BE2C (cell line): ENCODE data around the gene PLEKHA1.

Source experiments
- DNase-seq: peaks from one replicate; pipeline ENCODE4 v3.0.0-alpha.2; 2020
- H3K27me3 ChIP-seq: fragments of 250-450 bp; sonication (Bioruptor Pico); 2 replicates; pipeline ENCODE4 v1.5.1; 2020; ENCODE audit warnings: mild to moderate bottlenecking
- H3K36me3 ChIP-seq: fragments of 250-450 bp; sonication (Bioruptor Pico); 2 replicates; pipeline ENCODE4 v1.5.1; 2020; ENCODE audit warnings: mild to moderate bottlenecking
- H3K4me1 ChIP-seq: fragments of 250-450 bp; sonication (Bioruptor Pico); 2 replicates; pipeline ENCODE4 v1.5.1; 2020
- H3K4me3 ChIP-seq: 2 replicates; pipeline ENCODE4 v1.5.1; 2011; ENCODE audit warnings: low read depth, low read length
- H3K9me3 ChIP-seq: fragments of 250-450 bp; sonication (Bioruptor Pico); 2 replicates; pipeline ENCODE4 v1.5.1; 2020
- TF ChIP-seq, protein P1 (sequence below): IDR thresholded peaks from 2 replicates; pipeline ENCODE4 v1.5.1; 2012; ENCODE audit warnings: mild to moderate bottlenecking, low read depth, low read length

PLEKHA1 gene

GRCh38 chr10:122419876-122420623 lies 45.5 kb downstream of the PLEKHA1 start:
- no peak for DNase-seq
- H3K27me3 ChIP-seq = no peaks in the 10 kb centered on the region
- H3K4me3 ChIP-seq = no peak overlapping the region
- TF ChIP-seq, protein P1, sequence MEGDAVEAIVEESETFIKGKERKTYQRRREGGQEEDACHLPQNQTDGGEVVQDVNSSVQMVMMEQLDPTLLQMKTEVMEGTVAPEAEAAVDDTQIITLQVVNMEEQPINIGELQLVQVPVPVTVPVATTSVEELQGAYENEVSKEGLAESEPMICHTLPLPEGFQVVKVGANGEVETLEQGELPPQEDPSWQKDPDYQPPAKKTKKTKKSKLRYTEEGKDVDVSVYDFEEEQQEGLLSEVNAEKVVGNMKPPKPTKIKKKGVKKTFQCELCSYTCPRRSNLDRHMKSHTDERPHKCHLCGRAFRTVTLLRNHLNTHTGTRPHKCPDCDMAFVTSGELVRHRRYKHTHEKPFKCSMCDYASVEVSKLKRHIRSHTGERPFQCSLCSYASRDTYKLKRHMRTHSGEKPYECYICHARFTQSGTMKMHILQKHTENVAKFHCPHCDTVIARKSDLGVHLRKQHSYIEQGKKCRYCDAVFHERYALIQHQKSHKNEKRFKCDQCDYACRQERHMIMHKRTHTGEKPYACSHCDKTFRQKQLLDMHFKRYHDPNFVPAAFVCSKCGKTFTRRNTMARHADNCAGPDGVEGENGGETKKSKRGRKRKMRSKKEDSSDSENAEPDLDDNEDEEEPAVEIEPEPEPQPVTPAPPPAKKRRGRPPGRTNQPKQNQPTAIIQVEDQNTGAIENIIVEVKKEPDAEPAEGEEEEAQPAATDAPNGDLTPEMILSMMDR = no peak
- H3K9me3 ChIP-seq = no peaks in the 10 kb centered on the region
- H3K36me3 ChIP-seq = no peaks in the 10 kb centered on the region
- no peaks in the 10 kb centered on the region for H3K4me1 ChIP-seq

GRCh38 chr10:122420624-122421007 lies 46.1 kb downstream of the PLEKHA1 start:
- DNase-seq = no peak
- H3K36me3 ChIP-seq = no peaks in the 10 kb centered on the region
- TF ChIP-seq, protein P1 = no peak
- no peaks in the 10 kb centered on the region for H3K4me1 ChIP-seq
- H3K9me3 ChIP-seq = no peaks in the 10 kb centered on the region
- H3K4me3 ChIP-seq = no peak overlapping the region
- no peaks in the 10 kb centered on the region for H3K27me3 ChIP-seq

DNA sequence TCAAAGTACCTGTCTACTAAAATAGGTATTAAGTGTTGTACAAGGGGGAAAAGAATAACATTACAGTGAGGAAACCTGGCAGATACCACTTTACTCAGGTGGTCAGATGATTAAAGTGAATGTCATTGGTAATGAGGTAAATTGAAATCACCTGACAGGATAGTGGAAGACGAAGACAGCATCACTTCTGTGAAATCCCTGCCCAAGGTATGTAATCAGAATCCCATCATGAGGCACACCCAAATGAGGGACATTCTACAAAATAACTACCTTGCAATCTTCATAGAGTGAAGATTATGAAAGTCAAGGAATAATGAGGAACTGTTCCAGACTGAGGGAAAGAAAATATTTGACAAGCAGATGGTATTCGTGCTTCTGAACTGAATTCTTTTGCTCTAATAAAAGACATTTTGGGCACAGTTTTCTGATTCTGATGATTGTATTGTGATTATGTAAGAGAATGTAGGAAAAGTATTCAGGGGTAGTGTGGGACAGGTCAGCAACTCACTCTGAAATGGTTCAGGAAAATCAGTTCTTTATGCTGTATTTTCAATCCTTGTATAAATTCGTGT lies 46.6 kb downstream of the PLEKHA1 start:
- DNase-seq = no peak
- H3K36me3 ChIP-seq = no peaks in the 10 kb centered on the region
- H3K27me3 ChIP-seq = no peaks in the 10 kb centered on the region
- H3K9me3 ChIP-seq = no peaks in the 10 kb centered on the region
- H3K4me3 ChIP-seq = no peak overlapping the region
- no peaks in the 10 kb centered on the region for H3K4me1 ChIP-seq
- TF ChIP-seq, protein P1 = no peak

DNA sequence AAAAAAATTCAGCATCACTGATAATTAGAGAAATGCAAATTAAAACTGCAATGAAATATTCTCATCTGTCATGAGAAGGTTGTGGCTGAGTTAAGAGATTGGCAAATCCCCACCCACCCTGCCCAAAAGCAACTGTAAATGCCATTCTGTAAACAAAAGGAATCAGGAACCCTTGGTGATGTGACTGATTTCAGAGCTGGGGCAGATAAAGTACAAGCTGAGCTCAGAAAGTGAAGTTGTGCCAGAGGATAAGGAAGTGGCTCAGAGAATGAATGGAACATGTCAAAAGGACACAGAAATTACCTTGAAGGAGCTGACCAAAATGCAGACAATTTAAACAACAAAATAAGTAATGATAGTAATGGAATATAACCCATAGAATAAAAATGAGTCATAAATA lies 47.2 kb downstream of the PLEKHA1 start:
- DNase-seq = no peak
- Histone ChIP-seq H3K4me1 (no peaks in the 10 kb centered on the region), H3K36me3 (no peaks in the 10 kb centered on the region), H3K9me3 (no peaks in the 10 kb centered on the region), H3K27me3 (no peaks in the 10 kb centered on the region), H3K4me3 (no peak overlapping the region)
- TF ChIP-seq, protein P1 = no peak

DNA sequence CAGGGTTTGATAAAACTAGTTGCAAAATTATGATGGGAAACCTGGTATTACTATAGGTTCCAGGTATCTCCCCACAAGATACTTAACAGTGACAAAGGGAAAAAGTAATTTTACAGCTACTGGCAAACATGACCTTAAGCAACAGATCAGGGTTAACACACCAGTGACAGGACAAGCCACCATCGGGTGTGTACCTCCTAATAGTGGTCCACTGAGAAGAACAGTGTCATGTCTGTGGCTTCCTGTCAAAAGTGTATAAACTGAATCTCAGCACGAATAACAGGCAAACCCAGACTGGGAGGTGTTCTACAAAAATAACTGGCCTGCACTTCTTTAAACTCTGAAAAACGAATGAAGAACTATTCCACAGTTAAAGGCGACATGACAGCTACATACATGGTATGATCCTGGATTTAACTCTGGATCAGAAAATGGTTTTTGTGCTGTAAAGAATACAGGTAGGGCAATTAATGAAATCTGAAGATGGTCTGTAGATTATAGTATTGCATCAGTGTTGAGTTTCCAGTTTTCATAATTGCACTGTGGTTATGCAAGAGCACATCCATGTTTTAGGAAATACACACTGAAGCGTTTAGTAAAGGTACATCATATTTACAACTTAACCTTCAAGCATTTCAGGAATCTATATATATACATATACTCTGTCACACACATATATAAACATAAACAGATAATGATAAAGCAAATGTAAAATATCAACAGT lies 47.9 kb downstream of the PLEKHA1 start:
- no peaks in the 10 kb centered on the region for H3K27me3 ChIP-seq
- no peak overlapping the region for H3K4me3 ChIP-seq
- TF ChIP-seq, protein P1 = no peak
- H3K9me3 ChIP-seq = no peaks in the 10 kb centered on the region
- H3K4me1 ChIP-seq = no peaks in the 10 kb centered on the region
- DNase-seq = no peak
- no peaks in the 10 kb centered on the region for H3K36me3 ChIP-seq

DNA sequence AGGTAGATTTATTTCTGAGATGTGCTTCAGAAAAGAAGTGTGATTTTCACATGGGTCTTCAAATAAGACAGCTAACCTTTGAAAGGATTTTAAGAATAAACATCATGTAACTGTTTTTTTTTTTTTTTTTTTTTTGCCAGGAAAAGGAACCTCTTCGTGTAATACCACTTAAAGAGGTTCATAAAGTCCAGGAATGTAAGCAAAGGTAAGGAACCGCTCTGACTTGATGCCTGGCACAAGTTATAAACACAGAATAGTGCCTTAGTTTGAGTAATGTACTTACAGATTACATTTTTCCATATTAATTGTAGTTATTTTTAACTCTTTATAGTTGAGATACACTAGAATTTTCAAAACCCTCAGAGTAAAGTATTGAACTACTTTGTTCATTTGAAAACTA lies 49.6 kb downstream of the PLEKHA1 start:
- H3K36me3 ChIP-seq = no peaks in the 10 kb centered on the region
- no peaks in the 10 kb centered on the region for H3K9me3 ChIP-seq
- no peak overlapping the region for H3K4me3 ChIP-seq
- H3K4me1 ChIP-seq = no peaks in the 10 kb centered on the region
- TF ChIP-seq, protein P1 = no peak
- no peaks in the 10 kb centered on the region for H3K27me3 ChIP-seq
- no peak for DNase-seq
